PC-9 (cell line): Measurements from ENCODE around the gene FAM221B.

Experiments used
- CTCF ChIP-seq: fragments of 200-600 bp; sonication (generic); conservative IDR thresholded peaks from 2 replicates; pipeline ENCODE4 v1.6.1; 2017; ENCODE audit warnings: mixed run types, antibody characterized with exemption, mild to moderate bottlenecking, moderate library complexity
- EZH2 ChIP-seq: fragments of 200-600 bp; sonication (generic); IDR thresholded peaks from 2 replicates; pipeline ENCODE4 v1.8.0; 2017; ENCODE audit warnings: antibody characterized with exemption, low read depth

- TF ChIP-seq CTCF (no peak), EZH2 (no peak)
These were observed 27.7 kb upstream of the FAM221B start for GRCh38 chr9:35856206-35856605.
